SK-N-SH (cell line): ENCODE measurements around the gene ARCN1. TPM values are rescaled to one million over a fixed set of nuclear protein-coding genes. Genes with fewer than 3 reads are reported as not detected.

ENCODE experiments used
- CTCF ChIA-PET: fragments of 300-600, 350-600 bp; formaldehyde crosslinking; extraction: SDS; loops from one replicate; lab custom pipeline; 2021; lab: Yijun Ruan, JAX
- POLR2A ChIA-PET: fragments of 350-600 bp; sonication (Branson Sonifier 250); formaldehyde crosslinking; extraction: SDS; loops from one replicate; lab custom pipeline; 2020; ENCODE audit warnings: antibody characterized with exemption, inconsistent platforms; lab: Yijun Ruan, JAX
- DNase-seq: peaks from one replicate; pipeline ENCODE4 v3.0.0; 2012
- H2AFZ ChIP-seq: fragments of 200-600 bp; sonication (generic); 2 replicates; pipeline ENCODE4 v1.8.1; 2016; ENCODE audit warnings: antibody characterized with exemption, mild to moderate bottlenecking, low read depth
- H3F3A ChIP-seq: fragments of 200-600 bp; sonication (generic); replicated peaks from 2 replicates; pipeline ENCODE3; 2016; ENCODE audit warnings: antibody characterized with exemption, mild to moderate bottlenecking; ENCODE audit not compliant: insufficient read depth
- H3K27ac ChIP-seq, 2 experiments: fragments of 200-500 bp in 1 of 2; fragments of 200-600 bp in 1 of 2; sonication (Bioruptor generic) in 1 of 2; sonication (generic), shearing (Covaris generic) in 1 of 2; 2 replicates each; pipeline versions ENCODE4 v1.5.1 to v1.6.1; 2014 to 2016; ENCODE audit warnings: low read depth in 2 of 2, inconsistent platforms in 1 of 2, low read length in 1 of 2, mild to moderate bottlenecking in 1 of 2, mixed read lengths in 1 of 2
- H3K27me3 ChIP-seq: fragments of 200-600 bp; sonication (generic), shearing (Covaris generic); 2 replicates; pipeline ENCODE4 v1.6.1; 2016; ENCODE audit warnings: mixed run types; ENCODE audit not compliant: insufficient read depth
- H3K36me3 ChIP-seq, 2 experiments: fragments of 200-500 bp in 1 of 2; fragments of 200-600 bp in 1 of 2; sonication (Bioruptor generic) in 1 of 2; sonication (generic) in 1 of 2; replicated peaks in 1 of 2; 2 replicates each; pipeline versions ENCODE3 to v1.5.1; 2014 to 2016; ENCODE audit warnings: low read length in 1 of 2, mild to moderate bottlenecking in 1 of 2; ENCODE audit not compliant: insufficient read depth in 2 of 2, control insufficient read depth in 1 of 2
- H3K4me1 ChIP-seq, 2 experiments: fragments of 200-500 bp in 1 of 2; fragments of 200-600 bp in 1 of 2; sonication (Bioruptor generic) in 1 of 2; sonication (generic), shearing (Covaris generic) in 1 of 2; 2 replicates each; pipeline versions ENCODE4 v1.5.1 to v1.6.1; 2014 to 2016; ENCODE audit warnings: low read depth in 1 of 2, low read length in 1 of 2, mixed run types in 1 of 2; ENCODE audit not compliant: insufficient read depth in 2 of 2, control insufficient read depth in 1 of 2
- H3K4me2 ChIP-seq: fragments of 200-600 bp; sonication (generic), shearing (Covaris generic); 2 replicates; pipeline ENCODE4 v1.6.1; 2017; ENCODE audit warnings: mixed run types
- H3K4me3 ChIP-seq, 2 experiments: fragments of 200-500 bp in 1 of 2; fragments of 200-600 bp in 1 of 2; sonication (Bioruptor generic) in 1 of 2; sonication (generic), shearing (Covaris generic) in 1 of 2; 2 replicates each; pipeline versions ENCODE4 v1.5.1 to v1.8.1; 2014 to 2016; ENCODE audit warnings: low read depth in 2 of 2, inconsistent platforms in 1 of 2, low read length in 1 of 2, mild to moderate bottlenecking in 1 of 2, mixed read lengths in 1 of 2, moderate library complexity in 1 of 2
- H3K79me2 ChIP-seq: fragments of 200-600 bp; sonication (generic); 2 replicates; pipeline ENCODE4 v1.8.1; 2017; ENCODE audit warnings: mild to moderate bottlenecking; ENCODE audit not compliant: insufficient read depth
- H3K9ac ChIP-seq: fragments of 200-600 bp; sonication (generic); 2 replicates; pipeline ENCODE4 v1.6.1; 2017; ENCODE audit warnings: mixed run types
- H3K9me2 ChIP-seq: fragments of 200-600 bp; sonication (generic); 2 replicates; pipeline ENCODE4 v1.6.1; 2017; ENCODE audit warnings: mixed run types
- H3K9me3 ChIP-seq: fragments of 200-600 bp; sonication (generic); 2 replicates; pipeline ENCODE4 v1.6.1; 2017; ENCODE audit warnings: mixed run types, mild to moderate bottlenecking, moderate library complexity
- H4K20me1 ChIP-seq: fragments of 200-600 bp; sonication (generic); 2 replicates; pipeline ENCODE4 v1.6.1; 2017; ENCODE audit warnings: mild to moderate bottlenecking, mixed run types; ENCODE audit not compliant: insufficient read depth
- EP300 ChIP-seq, 2 experiments: IDR thresholded peaks; 2 replicates each; pipeline versions ENCODE4 v1.4.0 to v1.6.1; 2012; ENCODE audit warnings: borderline replicate concordance in 1 of 2, low read depth in 1 of 2, low read length in 1 of 2
- FOXM1 ChIP-seq: IDR thresholded peaks from 2 replicates; pipeline ENCODE4 v1.4.0; 2012; ENCODE audit warnings: low read depth, mild to moderate bottlenecking
- GATA2 ChIP-seq: sonication (generic); formaldehyde crosslinking; IDR thresholded peaks from 2 replicates; pipeline ENCODE4 v1.5.0; 2020; ENCODE audit warnings: mild to moderate bottlenecking, missing genetic modification reagents
- IRF3 ChIP-seq: fragments of 150-350 bp; IDR thresholded peaks from 2 replicates; pipeline ENCODE4 v1.6.1; 2016; ENCODE audit warnings: mild to moderate bottlenecking, low read depth, low read length
- JUND ChIP-seq: IDR thresholded peaks from 2 replicates; pipeline ENCODE4 v1.4.0; 2012
- MXI1 ChIP-seq: IDR thresholded peaks from 2 replicates; pipeline ENCODE4 v1.6.1; 2012; ENCODE audit warnings: mild to moderate bottlenecking, low read depth, low read length, improper control_type of control experiment
- NRF1 ChIP-seq: IDR thresholded peaks from 2 replicates; pipeline ENCODE4 v1.6.1; 2012; ENCODE audit warnings: low read depth, mild to moderate bottlenecking, low read length
- PBX3 ChIP-seq: IDR thresholded peaks from 2 replicates; pipeline ENCODE4; 2012
- POLR2AphosphoS5 ChIP-seq: IDR thresholded peaks from 2 replicates; pipeline ENCODE4 v1.6.1; 2012; ENCODE audit warnings: low read depth, low read length
- RAD21 ChIP-seq: IDR thresholded peaks from 2 replicates; pipeline ENCODE4 v1.6.1; 2012; ENCODE audit warnings: mild to moderate bottlenecking, low read length
- RFX5 ChIP-seq: IDR thresholded peaks from 2 replicates; pipeline ENCODE4 v1.6.1; 2012; ENCODE audit warnings: mild to moderate bottlenecking, improper control_type of control experiment, low read length
- SMC3 ChIP-seq: IDR thresholded peaks from 2 replicates; pipeline ENCODE4 v1.6.1; 2012; ENCODE audit warnings: low read depth, low read length, improper control_type of control experiment
- TCF12 ChIP-seq: IDR thresholded peaks from 2 replicates; pipeline ENCODE4 v1.4.0; 2012
- WGBS: methylation state at CpG from one replicate; pipeline ENCODE4 v1.1.6; 2017; ENCODE audit warnings: low lambda C conversion rate; 5-methylcytosine and 5-hydroxymethylcytosine counted together
- polyA plus RNA-seq, 3 experiments: library from polyadenylated mRNA; depleted of rRNA; stranded (reverse); fragments of >200 nt; gene quantifications; 2 replicates each; pipeline ENCODE4 v1.2.3, GENCODE V29; 2012
- TF ChIP-seq, protein P1 (sequence below): IDR thresholded peaks from 2 replicates; pipeline ENCODE4 v1.4.0; 2012; ENCODE audit warnings: low read depth

The ARCN1 gene
- polyA plus RNA-seq, 1 of the 3 experiments (the other 2 are of a cell fraction) = 128 TPM

DNA sequence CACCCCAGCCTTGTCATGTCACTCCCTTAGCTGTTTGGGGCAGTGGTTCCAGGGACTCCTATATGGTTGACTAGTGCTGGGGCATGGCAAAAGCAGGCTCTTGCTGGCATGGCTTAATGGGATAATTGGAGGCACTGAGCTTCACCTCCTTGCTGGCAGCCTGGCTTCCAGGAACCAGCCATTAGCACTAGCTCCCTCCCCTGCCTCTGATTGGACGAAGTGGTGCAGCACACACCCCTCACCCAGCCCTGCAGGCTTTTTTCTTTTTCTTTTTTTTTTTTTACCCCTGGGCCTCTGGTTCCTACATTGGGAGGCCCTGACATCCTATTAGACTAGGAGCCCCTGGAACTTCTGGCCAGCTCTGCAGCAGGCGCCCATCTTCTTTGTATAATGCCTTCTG, 53.8 kb downstream of the ARCN1 start:
- Histone ChIP-seq H3F3A (peaks cover 19% of the 10 kb centered on the region), H2AFZ (no peak overlapping the region), H3K79me2 (peaks cover 98% of the 10 kb centered on the region), H3K27me3 (no peaks in the 10 kb centered on the region), H3K4me2 (no peak overlapping the region), H3K27ac (peak overlapping the region in 1 of 2 experiments; percentile 73; a peak in 2 of 4 replicates), H3K9ac (no peak overlapping the region), H3K4me3 (no peak overlapping the region), H4K20me1 (peaks cover 76% of the 10 kb centered on the region), H3K9me2 (no peaks in the 10 kb centered on the region), H3K36me3 (peaks cover 51 to 52% of the 10 kb centered on the region in 2 experiments), H3K4me1 (peaks cover 8 to 40% of the 10 kb centered on the region in 2 experiments; a peak in 3 of 4 replicates), H3K9me3 (no peaks in the 10 kb centered on the region)
- POLR2A ChIA-PET = interaction anchor here (0.7 kb wide), 1 partner anchor 11 kb away, joined by 3 read pairs; no protein-coding TSS in a partner anchor
- DNase-seq = peak; percentile 83
- CTCF ChIA-PET = interaction anchor here (0.9 to 1.1 kb wide), 2 partner anchors 17 to 34 kb away, joined by 3 to 4 read pairs; no protein-coding TSS in a partner anchor
- no peak for TF ChIP-seq GATA2 (CRISPR knock-in tag)
- 0 out of 4 replicates have a peak, but pooled peaks of 1 of the 2 experiments have one; percentile 16 for TF ChIP-seq EP300 (IDR thresholded peaks at IDR 0.05; ENCODE audit: borderline replicate concordance in 1 of 2, low read depth in 1 of 2, low read length in 1 of 2)
- TF ChIP-seq RAD21 = 0 out of 2 replicates have a peak, but pooled peaks have one; percentile 18
- no peak for TF ChIP-seq TCF12
- peak; percentile 86 for TF ChIP-seq MXI1
- WGBS = 91% methylated on average over 2 of the region's 2 CpGs

- H3K27me3 ChIP-seq = no peaks in the 10 kb centered on the region
- peaks cover 58 to 68% of the 10 kb centered on the region in 2 experiments for H3K36me3 ChIP-seq
- H4K20me1 ChIP-seq = peaks cover 86% of the 10 kb centered on the region
- no peak overlapping the region for H3K9ac ChIP-seq
- no peak for TF ChIP-seq SMC3
- TF ChIP-seq, protein P1, sequence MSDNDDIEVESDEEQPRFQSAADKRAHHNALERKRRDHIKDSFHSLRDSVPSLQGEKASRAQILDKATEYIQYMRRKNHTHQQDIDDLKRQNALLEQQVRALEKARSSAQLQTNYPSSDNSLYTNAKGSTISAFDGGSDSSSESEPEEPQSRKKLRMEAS = no peak
- no peak for TF ChIP-seq IRF3
- TF ChIP-seq PBX3 = no peak
- no peak for TF ChIP-seq FOXM1
- no peak for TF ChIP-seq TCF12
- no peak for TF ChIP-seq JUND
- TF ChIP-seq RFX5 = no peak
- TF ChIP-seq GATA2 (CRISPR knock-in tag) = no peak
- TF ChIP-seq POLR2AphosphoS5 = no peak
- no peak for TF ChIP-seq NRF1
- H3K9me3 ChIP-seq = no peaks in the 10 kb centered on the region
- ChIA-PET CTCF (interaction anchor here (1.0 to 1.8 kb wide), 5 partner anchors 12 to 62 kb away, joined by 3 to 9 read pairs (median 3); no protein-coding TSS in a partner anchor), POLR2A (no interaction called here)
- WGBS = 95% methylated on average over 8 of the region's 10 CpGs
- peaks cover 98% of the 10 kb centered on the region for H3K79me2 ChIP-seq
- peaks cover 10% of the 10 kb centered on the region for H3F3A ChIP-seq
- H3K27ac ChIP-seq = no peak overlapping the region
- H3K4me1 ChIP-seq = peaks cover 8 to 32% of the 10 kb centered on the region in 2 experiments; a peak in 3 of 4 replicates
- DNase-seq = no peak
- no peak overlapping the region for H3K4me3 ChIP-seq
- no peak overlapping the region for H3K4me2 ChIP-seq
- no peaks in the 10 kb centered on the region for H3K9me2 ChIP-seq
- no peak overlapping the region for H2AFZ ChIP-seq
These were observed 55.4 kb downstream of the ARCN1 start for GRCh38 chr11:118627566-118627965.
